ENCODE results near the gene ELFN2.
"Not testable (repeated sequence)": the region's sequence is repeated elsewhere in the genome, so short reads cannot be mapped to it uniquely, and the experiment has no call there.

The ELFN2 gene

DNA sequence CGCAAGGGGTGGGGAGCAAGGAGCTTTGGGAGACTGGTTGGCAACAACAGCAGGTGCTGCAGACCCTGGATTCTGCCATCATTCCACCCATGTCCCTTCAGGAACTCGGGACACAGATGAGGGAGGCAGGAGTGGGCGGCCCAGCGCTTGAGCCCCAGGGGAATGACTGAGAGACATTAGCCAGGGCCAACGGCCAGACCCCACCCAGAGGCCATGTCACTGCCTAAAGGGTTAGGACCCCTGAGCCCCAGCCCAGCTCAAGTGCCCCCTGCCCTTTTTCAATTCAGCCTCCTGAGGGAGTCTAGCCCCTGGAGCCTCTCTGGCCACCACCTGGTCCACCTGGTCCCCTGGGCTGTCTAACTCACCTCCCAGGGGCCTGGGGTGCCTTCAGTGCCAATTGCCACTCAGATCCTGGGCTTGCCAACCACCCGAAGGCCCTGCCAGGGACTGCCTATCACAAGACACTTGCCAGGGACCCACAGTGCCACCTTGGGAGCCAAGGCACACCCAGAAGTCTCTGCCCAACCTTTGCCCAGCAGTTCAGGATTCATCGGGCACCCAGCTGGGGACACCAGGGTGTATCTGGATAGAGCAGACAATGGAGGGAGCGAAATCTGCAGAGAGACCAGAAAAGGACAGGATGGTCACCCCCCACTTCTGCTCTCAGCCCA lies 42.3 kb upstream of the ELFN2 start:
- no peak overlapping the region for H2BK120ac ChIP-seq (ENCODE audit: low read depth, low read length)
- no peak overlapping the region for H3K4me2 ChIP-seq (ENCODE audit: insufficient read depth, low read length, poor library complexity, severe bottlenecking)
- peaks cover 0 to 6% of the 10 kb centered on the region in 2 donors for H3K4me1 ChIP-seq (ENCODE audit: control insufficient read depth in 2 of 2, insufficient read depth in 1 of 2, low read depth in 1 of 2, low read length in 2 of 2)
- H2BK5ac ChIP-seq (ENCODE audit: low read length) = no peak overlapping the region
- no peak overlapping the region for H4K8ac ChIP-seq (ENCODE audit: low read depth, low read length)
- peaks cover 0 to 43% (median 0%) of the 10 kb centered on the region in 3 experiments for H3K27me3 ChIP-seq (ENCODE audit: control insufficient read depth in 3 of 3, insufficient read depth in 3 of 3, low read depth in 1 of 3, low read length in 3 of 3)
- H2AFZ ChIP-seq (ENCODE audit: low read length) = no peak overlapping the region
- no peak overlapping the region for H3K4ac ChIP-seq (ENCODE audit: low read length)
- H3K9me3 ChIP-seq (replicated peaks in 1 of 2; ENCODE audit: control insufficient read depth in 2 of 2, insufficient read depth in 1 of 2, low read depth in 1 of 2, low read length in 2 of 2) = no peaks in the 10 kb centered on the region
- no peak overlapping the region for H3K27ac ChIP-seq (replicated peaks; ENCODE audit: low read length)
- H3K23ac ChIP-seq (ENCODE audit: low read depth, low read length, poor library complexity) = no peak overlapping the region
- H3K18ac ChIP-seq (ENCODE audit: low read length) = peak overlapping the region; percentile 60
- DNase-seq (ENCODE audit: low spot score) = no peak
- H3K9ac ChIP-seq (ENCODE audit: low read depth, low read length, poor library complexity) = peak overlapping the region; percentile 3
- H4K91ac ChIP-seq (ENCODE audit: low read depth, low read length, poor library complexity) = no peak overlapping the region
- no peak overlapping the region for H2BK12ac ChIP-seq (ENCODE audit: low read length)
- no peak overlapping the region for H3K4me3 ChIP-seq (ENCODE audit: low read length in 2 of 2)
- no CpG with 5 or more reads among the region's 8 CpGs for whole genome bisulfite sequencing, 2 donors (ENCODE audit: extremely low coverage in 2 of 2, insufficient read length in 2 of 2, insufficient replicate concordance in 1 of 2)
- H3K79me1 ChIP-seq (ENCODE audit: low read depth, low read length) = no peaks in the 10 kb centered on the region
- H3K14ac ChIP-seq (ENCODE audit: low read length) = no peak overlapping the region
- H3K36me3 ChIP-seq (replicated peaks in 1 of 2; ENCODE audit: control insufficient read depth in 2 of 2, insufficient read depth in 2 of 2, low read length in 2 of 2) = no peaks in the 10 kb centered on the region
- no peak overlapping the region for H2BK15ac ChIP-seq (ENCODE audit: low read length)
- H2AK5ac ChIP-seq (ENCODE audit: low read depth, low read length) = no peak overlapping the region

DNA sequence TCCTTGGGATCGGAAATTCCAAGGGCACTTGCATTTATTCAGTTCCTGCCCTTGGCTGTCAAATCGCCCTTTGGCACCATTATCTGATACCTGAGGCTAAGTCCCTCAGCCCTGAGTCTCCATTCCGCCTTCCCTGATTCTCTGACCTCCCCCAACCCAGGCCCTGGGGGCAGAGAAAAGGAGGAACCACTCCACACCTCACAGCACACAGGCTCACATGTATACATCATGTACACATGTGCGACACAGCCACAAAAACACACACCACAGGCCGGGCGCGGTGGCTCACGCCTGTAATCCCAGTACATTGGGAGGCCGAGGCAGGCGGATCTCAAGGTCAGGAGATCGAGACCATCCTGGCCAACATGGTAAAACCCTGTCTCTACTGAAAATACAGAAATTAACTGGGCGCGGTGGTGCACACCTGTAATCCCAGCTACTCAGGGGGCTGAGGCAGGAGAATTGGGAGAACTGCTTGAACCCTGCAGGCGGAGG lies 41.0 kb upstream of the ELFN2 start:
- Histone ChIP-seq H3K18ac (ENCODE audit: low read length) (peak overlapping the region; percentile 13), H3K27me3 (ENCODE audit: control insufficient read depth in 3 of 3, insufficient read depth in 3 of 3, low read depth in 1 of 3, low read length in 3 of 3) (peaks cover 0 to 43% (median 0%) of the 10 kb centered on the region in 3 experiments), H2AK5ac (ENCODE audit: low read depth, low read length) (peak overlapping the region; percentile 40)
- not testable (repeated sequence) for H3K9ac ChIP-seq (ENCODE audit: low read depth, low read length, poor library complexity); H3K9me3 ChIP-seq (replicated peaks in 1 of 2; ENCODE audit: control insufficient read depth in 2 of 2, insufficient read depth in 1 of 2, low read depth in 1 of 2, low read length in 2 of 2); H3K79me1 ChIP-seq (ENCODE audit: low read depth, low read length); H2BK5ac ChIP-seq (ENCODE audit: low read length); H2BK15ac ChIP-seq (ENCODE audit: low read length); H2BK120ac ChIP-seq (ENCODE audit: low read depth, low read length); H3K4ac ChIP-seq (ENCODE audit: low read length); DNase-seq (ENCODE audit: low spot score); H3K27ac ChIP-seq (replicated peaks; ENCODE audit: low read length); H3K23ac ChIP-seq (ENCODE audit: low read depth, low read length, poor library complexity); H3K36me3 ChIP-seq (replicated peaks in 1 of 2; ENCODE audit: control insufficient read depth in 2 of 2, insufficient read depth in 2 of 2, low read length in 2 of 2); H3K14ac ChIP-seq (ENCODE audit: low read length); H4K8ac ChIP-seq (ENCODE audit: low read depth, low read length); H3K4me2 ChIP-seq (ENCODE audit: insufficient read depth, low read length, poor library complexity, severe bottlenecking); H4K91ac ChIP-seq (ENCODE audit: low read depth, low read length, poor library complexity); H2BK12ac ChIP-seq (ENCODE audit: low read length); H3K4me3 ChIP-seq (ENCODE audit: low read length in 2 of 2); H3K4me1 ChIP-seq (ENCODE audit: control insufficient read depth in 2 of 2, insufficient read depth in 1 of 2, low read depth in 1 of 2, low read length in 2 of 2); H2AFZ ChIP-seq (ENCODE audit: low read length)
- no CpG with 5 or more reads among the region's 14 CpGs for WGBS, 2 donors (ENCODE audit: extremely low coverage in 2 of 2, insufficient read length in 2 of 2, insufficient replicate concordance in 1 of 2)

DNA sequence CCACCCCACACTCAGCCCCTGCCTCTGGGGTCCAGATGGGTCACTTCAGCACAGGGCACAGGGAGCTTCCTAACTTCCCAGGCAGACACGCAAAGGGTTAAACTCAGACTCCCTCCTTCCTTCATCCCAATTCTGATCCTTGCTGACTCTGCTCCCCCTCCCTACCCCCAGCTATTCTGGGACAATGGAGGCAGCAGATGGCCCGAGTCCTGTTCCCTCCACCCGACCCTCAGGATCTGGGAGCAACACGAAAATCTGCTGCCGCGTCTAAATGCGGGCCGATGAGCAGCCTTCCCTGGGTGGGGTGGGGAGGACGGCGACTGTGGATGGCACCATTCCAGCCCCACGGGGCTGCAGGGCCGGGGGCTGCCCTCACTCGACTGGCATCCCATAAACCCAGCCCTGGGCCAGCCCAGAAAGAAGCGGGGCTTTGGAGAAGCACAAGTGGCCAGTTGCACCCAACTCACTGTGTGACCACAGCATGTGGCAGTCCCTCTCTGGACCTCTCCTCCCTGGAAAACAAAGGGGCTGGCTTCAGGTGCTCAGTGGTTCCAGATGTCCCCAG lies 40.2 kb upstream of the ELFN2 start:
- no peak overlapping the region for H2BK15ac ChIP-seq (ENCODE audit: low read length)
- H2BK5ac ChIP-seq (ENCODE audit: low read length) = peak overlapping the region; percentile 0
- no peaks in the 10 kb centered on the region for H3K36me3 ChIP-seq (replicated peaks in 1 of 2; ENCODE audit: control insufficient read depth in 2 of 2, insufficient read depth in 2 of 2, low read length in 2 of 2)
- no peak overlapping the region for H3K14ac ChIP-seq (ENCODE audit: low read length)
- no peak overlapping the region for H2BK12ac ChIP-seq (ENCODE audit: low read length)
- no peak overlapping the region for H3K4me3 ChIP-seq (ENCODE audit: low read length in 2 of 2)
- H3K27ac ChIP-seq (replicated peaks; ENCODE audit: low read length) = no peak overlapping the region
- H2AFZ ChIP-seq (ENCODE audit: low read length) = no peak overlapping the region
- H3K4ac ChIP-seq (ENCODE audit: low read length) = no peak overlapping the region
- H3K79me1 ChIP-seq (ENCODE audit: low read depth, low read length) = no peaks in the 10 kb centered on the region
- peaks cover 0 to 43% (median 0%) of the 10 kb centered on the region in 3 experiments for H3K27me3 ChIP-seq (ENCODE audit: control insufficient read depth in 3 of 3, insufficient read depth in 3 of 3, low read depth in 1 of 3, low read length in 3 of 3)
- H2BK120ac ChIP-seq (ENCODE audit: low read depth, low read length) = no peak overlapping the region
- H4K8ac ChIP-seq (ENCODE audit: low read depth, low read length) = no peak overlapping the region
- H3K9me3 ChIP-seq (replicated peaks in 1 of 2; ENCODE audit: control insufficient read depth in 2 of 2, insufficient read depth in 1 of 2, low read depth in 1 of 2, low read length in 2 of 2) = no peaks in the 10 kb centered on the region
- H2AK5ac ChIP-seq (ENCODE audit: low read depth, low read length) = no peak overlapping the region
- H3K9ac ChIP-seq (ENCODE audit: low read depth, low read length, poor library complexity) = peak overlapping the region; percentile 65
- no peak overlapping the region for H4K91ac ChIP-seq (ENCODE audit: low read depth, low read length, poor library complexity)
- no peak overlapping the region for H3K4me2 ChIP-seq (ENCODE audit: insufficient read depth, low read length, poor library complexity, severe bottlenecking)
- peaks cover 3 to 6% of the 10 kb centered on the region in 2 donors for H3K4me1 ChIP-seq (ENCODE audit: control insufficient read depth in 2 of 2, insufficient read depth in 1 of 2, low read depth in 1 of 2, low read length in 2 of 2)
- WGBS, 2 donors (ENCODE audit: extremely low coverage in 2 of 2, insufficient read length in 2 of 2, insufficient replicate concordance in 1 of 2) = no CpG with 5 or more reads among the region's 14 CpGs
- H3K18ac ChIP-seq (ENCODE audit: low read length) = peak overlapping the region; percentile 20
- H3K23ac ChIP-seq (ENCODE audit: low read depth, low read length, poor library complexity) = no peak overlapping the region
- no peak for DNase-seq (ENCODE audit: low spot score)

DNA sequence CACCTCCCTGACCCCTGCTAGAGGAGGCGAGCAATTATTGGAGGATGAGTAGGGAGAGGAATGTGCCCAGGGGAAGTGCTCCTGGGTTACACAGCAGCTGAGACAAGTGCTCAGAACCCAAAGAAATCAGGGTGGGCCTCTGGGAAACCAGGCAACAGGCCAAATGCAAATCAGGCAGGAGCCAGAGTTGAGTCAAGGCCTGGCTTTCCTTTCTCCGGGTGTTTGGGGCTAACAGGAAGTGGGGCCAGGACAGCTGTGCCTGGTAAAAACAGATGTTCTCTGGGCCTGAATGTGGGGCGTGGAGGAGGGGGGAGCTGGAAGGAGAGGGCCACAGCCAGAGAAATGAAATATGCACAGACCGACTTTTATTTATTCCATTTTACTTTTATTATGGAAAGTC lies 36.9 kb upstream of the ELFN2 start:
- H2AK5ac ChIP-seq (ENCODE audit: low read depth, low read length) = no peak overlapping the region
- H3K14ac ChIP-seq (ENCODE audit: low read length) = no peak overlapping the region
- no peak overlapping the region for H3K4me3 ChIP-seq (ENCODE audit: low read length in 2 of 2)
- H3K36me3 ChIP-seq (replicated peaks in 1 of 2; ENCODE audit: control insufficient read depth in 2 of 2, insufficient read depth in 2 of 2, low read length in 2 of 2) = no peaks in the 10 kb centered on the region
- no peaks in the 10 kb centered on the region for H3K79me1 ChIP-seq (ENCODE audit: low read depth, low read length)
- no peak overlapping the region for H3K18ac ChIP-seq (ENCODE audit: low read length)
- no peak for DNase-seq (ENCODE audit: low spot score)
- no CpG with 5 or more reads among the region's 4 CpGs for WGBS, 2 donors (ENCODE audit: extremely low coverage in 2 of 2, insufficient read length in 2 of 2, insufficient replicate concordance in 1 of 2)
- H4K91ac ChIP-seq (ENCODE audit: low read depth, low read length, poor library complexity) = no peak overlapping the region
- H3K4me2 ChIP-seq (ENCODE audit: insufficient read depth, low read length, poor library complexity, severe bottlenecking) = no peak overlapping the region
- H3K9ac ChIP-seq (ENCODE audit: low read depth, low read length, poor library complexity) = no peak overlapping the region
- no peak overlapping the region for H2BK15ac ChIP-seq (ENCODE audit: low read length)
- H3K27ac ChIP-seq (replicated peaks; ENCODE audit: low read length) = no peak overlapping the region
- no peak overlapping the region for H2BK120ac ChIP-seq (ENCODE audit: low read depth, low read length)
- H4K8ac ChIP-seq (ENCODE audit: low read depth, low read length) = no peak overlapping the region
- H2BK12ac ChIP-seq (ENCODE audit: low read length) = no peak overlapping the region
- H2BK5ac ChIP-seq (ENCODE audit: low read length) = no peak overlapping the region
- H3K23ac ChIP-seq (ENCODE audit: low read depth, low read length, poor library complexity) = no peak overlapping the region
- H2AFZ ChIP-seq (ENCODE audit: low read length) = no peak overlapping the region
- peaks cover 0 to 29% (median 0%) of the 10 kb centered on the region in 3 experiments for H3K27me3 ChIP-seq (ENCODE audit: control insufficient read depth in 3 of 3, insufficient read depth in 3 of 3, low read depth in 1 of 3, low read length in 3 of 3)
- no peak overlapping the region for H3K4ac ChIP-seq (ENCODE audit: low read length)
- H3K4me1 ChIP-seq (ENCODE audit: control insufficient read depth in 2 of 2, insufficient read depth in 1 of 2, low read depth in 1 of 2, low read length in 2 of 2) = peaks cover 3 to 6% of the 10 kb centered on the region in 2 donors
- H3K9me3 ChIP-seq (replicated peaks in 1 of 2; ENCODE audit: control insufficient read depth in 2 of 2, insufficient read depth in 1 of 2, low read depth in 1 of 2, low read length in 2 of 2) = no peaks in the 10 kb centered on the region
